RWPE2 (cell line): Measurements from ENCODE around the gene OPRM1.

Experiments used
- ATAC-seq: fragments of 200-7000 bp; cut with Tn5 transposase; 3 replicates; pipeline ENCODE4 v1.9.1; 2021; ENCODE audit warnings: low read depth
- DNase-seq: peaks from one replicate; pipeline ENCODE4 v3.0.0-alpha.2; 2020; ENCODE audit warnings: low spot score
- H3K27ac ChIP-seq: fragments of 450-650 bp; 2 replicates; pipeline ENCODE4 v1.5.1; 2017; ENCODE audit warnings: mild to moderate bottlenecking; ENCODE audit not compliant: poor library complexity, severe bottlenecking
- H3K27me3 ChIP-seq: fragments of 250-450 bp; sonication (Bioruptor Pico); 2 replicates; pipeline ENCODE4 v1.5.1; 2021; ENCODE audit warnings: mild to moderate bottlenecking, moderate library complexity; ENCODE audit not compliant: insufficient read depth, poor library complexity, severe bottlenecking
- H3K36me3 ChIP-seq: fragments of 250-450 bp; sonication (Bioruptor Pico); 2 replicates; pipeline ENCODE4 v1.5.1; 2020; ENCODE audit warnings: low read depth, mild to moderate bottlenecking, moderate library complexity
- H3K4me1 ChIP-seq: fragments of 250-450 bp; sonication (Bioruptor Pico); 2 replicates; pipeline ENCODE4 v1.5.1; 2021; ENCODE audit warnings: mild to moderate bottlenecking, moderate library complexity; ENCODE audit not compliant: insufficient read depth, poor library complexity, severe bottlenecking
- H3K4me3 ChIP-seq: fragments of 250-450 bp; sonication (Bioruptor Pico); 2 replicates; pipeline ENCODE4 v1.5.1; 2021; ENCODE audit warnings: mild to moderate bottlenecking, moderate library complexity; ENCODE audit not compliant: severe bottlenecking
- H3K9me3 ChIP-seq: fragments of 250-450 bp; sonication (Bioruptor Pico); 2 replicates; pipeline ENCODE4 v1.5.1; 2021; ENCODE audit warnings: mild to moderate bottlenecking, moderate library complexity; ENCODE audit not compliant: severe bottlenecking
- TF ChIP-seq, protein P1 (sequence below): fragments of 450-650 bp; IDR thresholded peaks from one replicate; pipeline ENCODE4 v1.5.1; 2017; ENCODE audit warnings: mild to moderate bottlenecking, moderate library complexity; ENCODE audit not compliant: poor library complexity, severe bottlenecking

The OPRM1 gene

DNA sequence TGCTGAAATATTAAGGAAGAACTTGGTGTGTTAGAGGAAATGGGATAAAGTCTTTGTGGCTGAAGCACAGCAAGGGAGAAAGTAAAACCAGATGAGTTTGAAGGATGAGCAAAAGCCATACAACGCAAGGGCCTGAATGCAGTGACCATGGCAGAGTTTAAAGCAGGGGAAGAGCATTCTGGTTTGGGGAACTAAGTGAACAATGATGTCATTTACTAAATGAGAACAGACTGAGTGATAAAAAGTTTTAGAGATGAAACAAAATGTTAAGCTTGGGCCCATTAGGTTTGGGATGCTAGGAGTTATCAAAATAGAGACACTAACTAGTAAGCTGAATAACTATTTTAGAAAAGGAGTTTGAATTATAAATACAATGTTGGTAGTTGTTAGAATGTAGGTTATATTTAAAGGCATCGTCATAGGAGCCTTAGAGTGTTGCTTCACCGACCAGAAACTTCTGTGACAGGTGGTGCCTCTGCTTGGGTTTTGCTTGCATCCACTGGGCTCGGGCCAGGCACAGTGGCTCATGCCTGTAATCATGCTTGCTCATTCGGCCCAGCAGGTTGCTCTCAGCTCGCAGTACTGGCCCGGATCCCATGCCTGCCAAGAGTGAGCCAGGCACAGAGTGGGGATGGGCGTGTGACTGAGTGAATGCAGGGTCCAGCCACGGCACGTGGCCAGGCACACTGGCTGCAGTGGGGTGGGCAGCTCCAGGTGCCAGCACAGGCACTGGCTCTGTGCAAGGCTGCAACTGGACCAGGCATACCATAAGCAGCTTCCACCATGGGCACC lies 37.4 kb upstream of the OPRM1 start:
- Histone ChIP-seq H3K9me3 (no peaks in the 10 kb centered on the region), H3K27me3 (peaks cover 3% of the 10 kb centered on the region), H3K4me1 (peaks cover 7% of the 10 kb centered on the region), H3K27ac (no peak overlapping the region), H3K4me3 (no peak overlapping the region), H3K36me3 (no peaks in the 10 kb centered on the region)
- no peak for DNase-seq
- ATAC-seq: no peak
- TF ChIP-seq, protein P1, sequence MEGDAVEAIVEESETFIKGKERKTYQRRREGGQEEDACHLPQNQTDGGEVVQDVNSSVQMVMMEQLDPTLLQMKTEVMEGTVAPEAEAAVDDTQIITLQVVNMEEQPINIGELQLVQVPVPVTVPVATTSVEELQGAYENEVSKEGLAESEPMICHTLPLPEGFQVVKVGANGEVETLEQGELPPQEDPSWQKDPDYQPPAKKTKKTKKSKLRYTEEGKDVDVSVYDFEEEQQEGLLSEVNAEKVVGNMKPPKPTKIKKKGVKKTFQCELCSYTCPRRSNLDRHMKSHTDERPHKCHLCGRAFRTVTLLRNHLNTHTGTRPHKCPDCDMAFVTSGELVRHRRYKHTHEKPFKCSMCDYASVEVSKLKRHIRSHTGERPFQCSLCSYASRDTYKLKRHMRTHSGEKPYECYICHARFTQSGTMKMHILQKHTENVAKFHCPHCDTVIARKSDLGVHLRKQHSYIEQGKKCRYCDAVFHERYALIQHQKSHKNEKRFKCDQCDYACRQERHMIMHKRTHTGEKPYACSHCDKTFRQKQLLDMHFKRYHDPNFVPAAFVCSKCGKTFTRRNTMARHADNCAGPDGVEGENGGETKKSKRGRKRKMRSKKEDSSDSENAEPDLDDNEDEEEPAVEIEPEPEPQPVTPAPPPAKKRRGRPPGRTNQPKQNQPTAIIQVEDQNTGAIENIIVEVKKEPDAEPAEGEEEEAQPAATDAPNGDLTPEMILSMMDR: no peak

DNA sequence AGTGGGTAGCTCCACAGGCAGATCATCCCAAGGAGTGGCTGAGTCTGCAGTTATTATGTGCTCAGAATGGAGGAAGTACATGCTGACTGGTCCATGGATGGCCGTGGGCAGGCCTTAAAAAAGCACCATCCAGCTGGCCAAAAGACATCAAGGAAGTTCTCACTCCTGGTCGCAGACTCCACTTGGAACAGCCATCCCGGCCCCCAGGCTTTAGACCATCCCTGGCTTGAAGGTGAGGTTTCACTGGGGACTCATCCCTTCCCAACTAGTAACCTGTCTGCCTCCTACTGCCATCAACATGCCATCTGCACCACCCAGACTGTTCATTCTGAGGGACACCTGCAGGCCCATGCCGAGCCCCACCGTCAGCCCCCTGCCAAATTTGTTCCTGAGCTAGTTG lies 36.1 kb upstream of the OPRM1 start:
- H3K9me3 ChIP-seq: no peaks in the 10 kb centered on the region
- H3K36me3 ChIP-seq: no peaks in the 10 kb centered on the region
- DNase-seq: no peak
- TF ChIP-seq, protein P1: no peak
- H3K4me3 ChIP-seq: no peak overlapping the region
- no peak overlapping the region for H3K27ac ChIP-seq
- H3K4me1 ChIP-seq: no peaks in the 10 kb centered on the region
- ATAC-seq: no peak
- peaks cover 3% of the 10 kb centered on the region for H3K27me3 ChIP-seq

DNA sequence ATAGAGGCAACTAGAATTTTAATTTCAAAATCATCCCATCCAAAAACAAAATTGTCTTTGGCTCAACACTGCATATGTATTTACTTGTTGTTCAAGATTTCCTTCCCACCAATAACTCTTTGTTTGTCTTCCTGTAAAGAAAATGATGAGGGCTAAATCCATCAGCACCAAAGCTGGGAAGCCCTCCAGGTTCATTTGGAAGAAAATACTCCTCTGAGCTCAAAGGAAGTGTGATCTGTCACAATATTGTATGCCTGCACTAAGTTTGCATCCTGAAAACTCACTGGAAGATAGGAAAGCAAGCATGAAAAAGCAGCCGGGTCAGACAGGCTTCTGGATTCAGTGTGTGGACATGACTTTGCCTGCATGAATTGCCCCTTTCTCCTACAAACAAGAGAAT lies 28.7 kb upstream of the OPRM1 start:
- no peaks in the 10 kb centered on the region for H3K9me3 ChIP-seq
- DNase-seq (no peak), ATAC-seq (no peak)
- H3K4me1 ChIP-seq: no peaks in the 10 kb centered on the region
- H3K27me3 ChIP-seq: no peaks in the 10 kb centered on the region
- H3K27ac ChIP-seq: no peak overlapping the region
- no peak overlapping the region for H3K4me3 ChIP-seq
- TF ChIP-seq, protein P1: no peak
- H3K36me3 ChIP-seq: no peaks in the 10 kb centered on the region

DNA sequence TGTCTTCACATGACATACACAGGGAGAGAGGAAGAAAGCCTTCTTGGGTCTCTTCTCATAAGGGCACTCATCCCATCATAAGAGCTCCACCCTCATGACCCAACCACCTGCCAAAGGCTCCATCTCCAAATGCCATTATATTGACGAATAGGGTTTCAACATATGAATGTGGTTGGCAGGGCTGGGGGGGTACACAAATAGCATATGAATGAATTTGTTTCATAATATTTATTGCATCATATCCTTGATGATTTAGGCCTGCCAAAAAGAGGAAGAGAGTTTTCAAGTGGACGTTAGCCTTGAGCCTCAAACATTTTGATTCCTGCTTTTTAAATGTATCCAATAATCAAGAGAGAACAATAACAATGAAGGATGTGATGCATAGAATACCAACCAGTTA lies 26.2 kb upstream of the OPRM1 start:
- ATAC-seq: no peak
- TF ChIP-seq, protein P1: no peak

DNA sequence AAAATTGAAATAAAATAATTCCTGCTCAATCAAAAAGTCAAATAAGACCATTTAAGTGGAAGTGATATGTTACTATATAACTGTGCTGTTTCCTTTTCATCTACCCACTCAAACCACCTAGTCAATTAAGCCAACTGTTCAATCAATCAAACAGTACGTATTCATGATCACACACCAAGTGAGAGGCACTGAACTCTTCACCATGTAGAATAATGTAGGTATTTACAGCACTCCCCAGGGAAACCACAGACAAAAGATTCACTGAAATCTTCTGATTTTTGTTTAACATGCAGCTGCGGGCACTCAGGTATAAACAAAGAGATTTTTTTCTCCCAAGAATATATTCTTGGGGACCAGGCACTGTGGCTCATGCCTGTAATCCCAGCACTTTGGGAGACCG lies 21.3 kb upstream of the OPRM1 start:
- ATAC-seq: no peak
- H3K27ac ChIP-seq: no peak overlapping the region
- H3K36me3 ChIP-seq: no peaks in the 10 kb centered on the region
- no peaks in the 10 kb centered on the region for H3K9me3 ChIP-seq
- TF ChIP-seq, protein P1: no peak
- no peak overlapping the region for H3K4me3 ChIP-seq
- no peaks in the 10 kb centered on the region for H3K27me3 ChIP-seq
- no peak for DNase-seq
- H3K4me1 ChIP-seq: no peaks in the 10 kb centered on the region

More for the DNA sequence above, 26.2 kb upstream of the OPRM1 start:
- Histone ChIP-seq H3K4me3 (no peak overlapping the region), H3K27ac (no peak overlapping the region), H3K27me3 (no peaks in the 10 kb centered on the region), H3K9me3 (no peaks in the 10 kb centered on the region), H3K4me1 (no peaks in the 10 kb centered on the region), H3K36me3 (no peaks in the 10 kb centered on the region)
- no peak for DNase-seq
